ENCODE data around the gene GBA2. TPM values are rescaled to one million over a fixed set of nuclear protein-coding genes. Genes with fewer than 3 reads are reported as not detected.

GBA2 gene
- total and polyA plus RNA-seq, 8 donors: 26.5 to 210 (median 56.6) TPM

DNA sequence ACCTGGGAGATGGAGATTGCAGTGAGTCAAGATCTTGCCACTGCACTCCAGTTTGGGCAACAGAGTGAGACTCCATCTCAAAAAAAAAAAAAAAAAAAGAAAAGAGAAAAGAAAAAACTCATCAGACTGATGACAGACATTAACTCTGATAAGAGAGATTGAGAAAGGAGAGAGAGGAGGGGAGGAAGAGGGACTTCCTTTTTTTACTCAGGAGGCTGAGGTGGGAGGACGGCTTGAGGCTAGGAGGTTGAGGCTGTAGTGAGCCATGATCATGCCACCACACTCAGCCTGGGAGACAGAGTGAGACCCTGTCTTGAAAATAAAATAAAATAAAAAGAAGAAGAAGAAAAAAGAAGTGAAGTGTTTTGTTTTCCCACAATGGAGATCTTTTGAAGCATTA is 14.8 kb upstream of the GBA2 start:
- H3K4me1 ChIP-seq: peaks cover 0 to 28% (median 17%) of the 10 kb centered on the region in 4 donors
- H3K36me3 ChIP-seq: no peaks in the 10 kb centered on the region
- intact Hi-C loops (cut with DNase I; ENCODE audit: low total_unique reads): no loop called here
- H3K27ac ChIP-seq: no peak overlapping the region
- TF ChIP-seq POLR2A (IDR thresholded peaks at IDR 0.05) (no peak), CTCF (IDR thresholded peaks at IDR 0.05) (no peak), POLR2AphosphoS5 (IDR thresholded peaks at IDR 0.05) (no peak), EP300 (IDR thresholded peaks at IDR 0.05) (no peak)
- 82 to 100% (median 100%) methylated on average over 1 of the region's 1 CpG for WGBS, 5 donors
- no peaks in the 10 kb centered on the region for H3K9me3 ChIP-seq
- H3K27me3 ChIP-seq: no peaks in the 10 kb centered on the region
- H3K4me3 ChIP-seq: no peak overlapping the region
- DNase-seq: no peak

GRCh38 chr9:35763181-35763580 is 14.2 kb upstream of the GBA2 start:
- no peaks in the 10 kb centered on the region for H3K36me3 ChIP-seq
- intact Hi-C loops (cut with DNase I; ENCODE audit: low total_unique reads): no loop called here
- no peak overlapping the region for H3K27ac ChIP-seq
- WGBS, 5 donors: 54 to 75% (median 61%) methylated on average over 2 of the region's 2 CpGs
- no peaks in the 10 kb centered on the region for H3K9me3 ChIP-seq
- TF ChIP-seq POLR2AphosphoS5 (IDR thresholded peaks at IDR 0.05) (no peak), EP300 (IDR thresholded peaks at IDR 0.05) (no peak), POLR2A (IDR thresholded peaks at IDR 0.05) (no peak), CTCF (IDR thresholded peaks at IDR 0.05) (no peak)
- no peak for DNase-seq
- H3K4me3 ChIP-seq: no peak overlapping the region
- peaks cover 6 to 34% (median 20%) of the 10 kb centered on the region in 4 donors for H3K4me1 ChIP-seq
- H3K27me3 ChIP-seq: no peaks in the 10 kb centered on the region

- no peaks in the 10 kb centered on the region for H3K27me3 ChIP-seq
- intact Hi-C loops (cut with DNase I; ENCODE audit: low total_unique reads): no loop called here
- TF ChIP-seq POLR2AphosphoS5 (IDR thresholded peaks at IDR 0.05): peak in 1 of 3 donors; percentile 44
- TF ChIP-seq EP300 (IDR thresholded peaks at IDR 0.05): no peak
- no peaks in the 10 kb centered on the region for H3K9me3 ChIP-seq
- DNase-seq: peak in 1 of 2 donors; percentile 89
- no peaks in the 10 kb centered on the region for H3K36me3 ChIP-seq
- peaks cover 14 to 53% (median 36%) of the 10 kb centered on the region in 4 donors for H3K4me1 ChIP-seq
- H3K4me3 ChIP-seq: no peak overlapping the region
- 29 to 51% (median 34%) methylated on average over 2 of the region's 2 CpGs for WGBS, 5 donors
- H3K27ac ChIP-seq: peak overlapping the region in 2 of 5 donors; percentile 7 to 56
Observed at GRCh38 chr9:35760651-35761050, 11.6 kb upstream of the GBA2 start.

GRCh38 chr9:35759795-35760194 is 10.8 kb upstream of the GBA2 start:
- Histone ChIP-seq H3K4me3 (no peak overlapping the region), H3K9me3 (no peaks in the 10 kb centered on the region), H3K27ac (peak overlapping the region in 1 of 5 donors; percentile 7), H3K36me3 (peaks cover 0 to 6% (median 3%) of the 10 kb centered on the region in 4 donors), H3K4me1 (peaks cover 14 to 53% (median 36%) of the 10 kb centered on the region in 4 donors), H3K27me3 (no peaks in the 10 kb centered on the region)
- intact Hi-C loops (cut with DNase I; ENCODE audit: low total_unique reads): no loop called here
- 88 to 97% (median 95%) methylated on average over 4 of the region's 4 CpGs for WGBS, 5 donors
- DNase-seq: no peak
- TF ChIP-seq CTCF (IDR thresholded peaks at IDR 0.05) (no peak), EP300 (IDR thresholded peaks at IDR 0.05) (no peak), POLR2AphosphoS5 (IDR thresholded peaks at IDR 0.05) (no peak), POLR2A (IDR thresholded peaks at IDR 0.05) (no peak)

DNA sequence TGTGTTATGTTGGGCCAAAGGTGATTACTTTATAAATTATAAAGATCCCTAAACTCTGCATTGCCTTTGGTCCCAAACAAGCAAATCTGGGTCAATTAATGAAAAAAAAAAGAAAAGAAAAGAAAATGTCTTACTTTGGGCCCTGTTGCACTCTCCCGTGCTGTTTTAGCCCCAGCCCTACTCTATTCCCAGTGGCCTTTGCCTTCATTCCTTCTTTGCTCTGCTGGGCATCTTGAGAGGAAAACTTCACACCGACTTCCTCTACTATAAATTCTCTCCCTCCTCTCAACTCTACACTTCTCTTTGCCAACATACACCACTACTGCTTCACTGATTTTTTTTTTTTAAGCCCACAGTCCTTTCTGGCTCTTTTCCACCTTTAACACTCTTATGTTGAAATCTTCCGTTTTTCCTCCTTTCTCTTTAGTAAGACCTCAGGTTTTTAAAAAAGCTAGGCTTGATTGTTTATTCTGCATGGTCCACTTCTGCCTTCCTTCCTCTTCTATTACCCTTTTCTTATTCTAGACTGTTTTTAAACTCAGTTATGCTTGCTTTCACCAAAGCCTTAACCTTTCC is 9.5 kb upstream of the GBA2 start:
- H3K9me3 ChIP-seq: no peaks in the 10 kb centered on the region
- H3K27ac ChIP-seq: peak overlapping the region in 4 of 5 donors; percentile 89 to 95 (median 91)
- TF ChIP-seq POLR2AphosphoS5 (IDR thresholded peaks at IDR 0.05) (no peak), EP300 (IDR thresholded peaks at IDR 0.05) (no peak), CTCF (IDR thresholded peaks at IDR 0.05) (no peak), POLR2A (IDR thresholded peaks at IDR 0.05) (no peak)
- WGBS, 5 donors: 33 to 50% (median 34%) methylated on average over 3 of the region's 3 CpGs
- no peak overlapping the region for H3K4me3 ChIP-seq
- peaks cover 11 to 19% (median 15%) of the 10 kb centered on the region in 4 donors for H3K36me3 ChIP-seq
- H3K27me3 ChIP-seq: no peaks in the 10 kb centered on the region
- DNase-seq: no peak
- peaks cover 14 to 53% (median 36%) of the 10 kb centered on the region in 4 donors for H3K4me1 ChIP-seq
- intact Hi-C loops (cut with DNase I; ENCODE audit: low total_unique reads): no loop called here
